Mesodermal cell (in vitro differentiated cells): ENCODE results near the gene RET.

Source experiments
- H3K27ac ChIP-seq: 2 replicates; pipeline ENCODE4 v1.7.0; 2013; ENCODE audit warnings: mild to moderate bottlenecking, low read depth, low read length, moderate library complexity; ENCODE audit not compliant: severe bottlenecking
- H3K36me3 ChIP-seq: 2 replicates; pipeline ENCODE4 v1.7.1; 2013; ENCODE audit warnings: mild to moderate bottlenecking, low read length, moderate library complexity; ENCODE audit not compliant: control insufficient read depth, insufficient read depth
- H3K4me1 ChIP-seq: one replicate; pipeline ENCODE4 v1.7.1; 2013; ENCODE audit warnings: mild to moderate bottlenecking, low read length; ENCODE audit not compliant: insufficient read depth, control insufficient read depth, poor library complexity, severe bottlenecking
- H3K4me3 ChIP-seq: 2 replicates; pipeline ENCODE4 v1.7.0; 2013; ENCODE audit warnings: low read length, control low read depth, mild to moderate bottlenecking; ENCODE audit not compliant: insufficient read depth, poor library complexity, severe bottlenecking; ENCODE audit errors: extremely low read depth
- H3K9me3 ChIP-seq: 2 replicates; pipeline ENCODE4 v1.7.1; 2013; ENCODE audit warnings: mild to moderate bottlenecking, low read length, moderate library complexity; ENCODE audit not compliant: control insufficient read depth
- WGBS, 2 experiments: methylation state at CpG; one replicate each; pipeline ENCODE4 v1.1.5; 2013; ENCODE audit warnings: missing lambda C conversion rate in 2 of 2; ENCODE audit not compliant: insufficient coverage in 2 of 2; 5-methylcytosine and 5-hydroxymethylcytosine counted together

Gene RET

DNA sequence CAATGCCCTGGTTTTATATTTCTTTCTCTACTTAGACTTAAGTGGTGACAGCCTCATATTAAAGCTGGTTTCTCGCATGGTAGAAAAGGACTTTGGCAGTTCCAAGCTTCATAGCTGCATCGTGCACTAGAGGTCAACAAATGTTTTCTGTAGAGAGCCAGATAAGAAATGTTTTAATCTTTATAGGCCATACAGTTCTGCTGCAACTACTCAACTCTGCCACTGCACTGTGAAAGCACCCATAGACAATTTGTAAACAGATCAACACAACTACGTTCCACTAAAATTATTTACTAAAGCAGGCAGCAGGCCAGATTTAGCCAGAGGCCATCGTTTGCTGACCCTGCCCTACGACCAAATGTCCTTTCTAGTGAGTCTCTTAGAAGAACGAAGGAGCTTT, 98.1 kb downstream of the RET start:
- Histone ChIP-seq H3K9me3 (no peaks in the 10 kb centered on the region), H3K4me1 (no peaks in the 10 kb centered on the region), H3K36me3 (peaks cover 57% of the 10 kb centered on the region), H3K4me3 (no peak overlapping the region), H3K27ac (no peak overlapping the region)
- 97 to 98% methylated on average over 4 to 5 of the region's 6 CpGs for WGBS, 2 experiments

DNA sequence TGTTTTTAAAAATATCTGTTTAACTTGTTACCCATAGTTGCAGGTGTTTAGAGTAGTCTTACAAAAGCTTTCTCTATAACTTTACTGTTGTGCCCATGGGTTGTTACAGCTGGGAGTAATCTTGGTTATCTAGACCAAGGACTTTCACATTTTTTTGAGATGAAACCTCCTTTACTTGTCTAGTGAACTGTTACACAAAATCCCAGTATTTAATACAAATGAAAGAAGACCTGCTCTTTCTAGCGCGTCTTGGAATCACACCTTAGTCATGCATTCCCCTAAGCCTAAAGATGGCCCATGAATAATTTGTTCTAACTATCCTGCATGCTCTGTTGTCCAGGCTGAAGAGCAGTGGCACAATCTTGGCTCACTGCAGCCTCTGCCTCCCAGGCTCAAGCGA, 99.4 kb downstream of the RET start:
- WGBS, 2 experiments = 80 to 100% methylated on average over 2 to 3 of the region's 3 CpGs
- H3K27ac ChIP-seq = no peak overlapping the region
- H3K36me3 ChIP-seq = peaks cover 59% of the 10 kb centered on the region
- H3K4me1 ChIP-seq = no peaks in the 10 kb centered on the region
- H3K9me3 ChIP-seq = no peaks in the 10 kb centered on the region
- no peak overlapping the region for H3K4me3 ChIP-seq

DNA sequence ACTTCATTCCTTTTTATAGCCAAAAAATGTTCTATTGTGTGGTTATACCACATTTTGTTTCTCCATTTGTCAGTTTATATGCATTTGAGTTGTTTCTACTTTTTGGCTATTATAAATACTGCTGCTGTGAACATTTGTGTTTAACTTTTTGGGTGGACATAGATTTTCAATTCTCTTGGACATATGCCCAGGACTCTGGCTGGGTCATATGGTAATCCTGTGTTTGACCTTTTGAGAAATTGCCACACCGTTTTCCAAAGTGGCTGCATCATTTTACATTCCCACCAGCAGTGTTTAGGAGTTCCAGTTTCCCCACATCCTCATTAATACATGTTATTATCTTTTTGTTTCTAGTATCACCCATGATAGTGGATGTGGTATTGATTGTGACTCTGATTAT, 100.7 kb downstream of the RET start:
- Histone ChIP-seq H3K4me3 (no peak overlapping the region), H3K36me3 (peaks cover 66% of the 10 kb centered on the region), H3K27ac (no peak overlapping the region), H3K9me3 (no peaks in the 10 kb centered on the region), H3K4me1 (no peaks in the 10 kb centered on the region)
- WGBS, 2 experiments = no CpG with 5 or more reads among the region's 1 CpG
